ENCODE results near the gene MESD.

MESD gene

DNA sequence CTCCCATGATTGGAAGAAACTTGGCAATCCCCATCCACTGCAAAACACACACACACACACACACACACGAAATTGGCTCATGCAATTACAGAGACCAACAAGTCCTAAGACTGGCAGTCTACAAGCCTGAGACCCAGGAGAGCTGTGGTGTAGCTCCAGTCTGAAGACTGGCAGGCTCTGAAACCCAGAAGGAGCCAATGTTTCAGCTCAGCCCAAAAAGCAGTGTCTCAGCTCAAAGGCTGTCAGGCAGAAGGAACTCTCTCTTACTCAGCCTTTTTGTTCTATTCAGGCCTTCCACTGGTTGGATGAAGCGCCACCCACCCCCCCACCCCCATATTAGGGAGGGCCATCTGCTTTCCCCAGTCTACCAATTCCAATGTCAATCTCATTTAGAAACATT is 32.1 kb downstream of the MESD start:
- no peak for ATAC-seq

DNA sequence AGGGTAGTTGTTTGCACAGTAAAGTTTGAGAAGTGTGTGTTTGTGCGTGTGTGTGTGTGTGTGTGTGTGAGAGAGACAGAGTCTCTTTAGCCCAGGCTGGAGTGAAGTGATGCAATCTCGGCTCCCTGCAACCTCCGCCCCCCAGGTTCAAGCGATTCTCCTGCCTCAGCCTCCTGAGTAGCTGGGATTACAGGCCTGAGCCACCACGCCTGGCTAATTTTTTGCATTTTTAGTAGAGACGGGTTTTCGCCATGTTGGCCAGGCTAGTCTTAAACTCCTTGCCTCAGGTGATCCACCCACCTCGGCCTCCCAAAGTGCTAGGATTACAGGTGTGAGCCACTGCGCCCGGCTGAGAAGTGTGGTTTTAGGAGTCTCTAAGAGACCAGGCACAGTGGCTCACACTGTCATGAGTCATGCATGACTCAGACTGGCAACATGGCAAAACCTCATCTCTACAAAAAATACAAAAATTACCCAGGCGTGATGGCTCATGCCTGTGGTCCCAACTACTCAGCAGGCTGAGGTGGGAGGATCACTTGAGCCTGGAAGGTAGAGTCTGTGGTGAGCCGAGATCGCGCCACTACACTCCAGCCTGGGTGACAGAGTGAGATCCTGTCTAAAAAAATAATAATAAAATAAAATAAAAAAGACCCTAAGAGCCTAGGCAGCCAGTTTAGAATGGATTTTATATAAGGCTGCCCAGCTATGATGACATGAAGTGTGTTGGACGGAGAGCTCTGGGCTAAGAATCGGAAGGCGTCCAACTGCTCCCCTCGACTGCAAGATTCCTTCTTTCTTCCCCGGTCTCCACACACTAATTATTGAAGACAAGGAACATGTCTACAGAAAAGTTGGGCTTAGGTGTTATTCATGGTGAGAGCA is 33.8 kb downstream of the MESD start:
- ATAC-seq: peak; percentile 98 to 99

- ATAC-seq: no peak
These were observed 35.5 kb downstream of the MESD start for GRCh38 chr15:80953953-80954778.

DNA sequence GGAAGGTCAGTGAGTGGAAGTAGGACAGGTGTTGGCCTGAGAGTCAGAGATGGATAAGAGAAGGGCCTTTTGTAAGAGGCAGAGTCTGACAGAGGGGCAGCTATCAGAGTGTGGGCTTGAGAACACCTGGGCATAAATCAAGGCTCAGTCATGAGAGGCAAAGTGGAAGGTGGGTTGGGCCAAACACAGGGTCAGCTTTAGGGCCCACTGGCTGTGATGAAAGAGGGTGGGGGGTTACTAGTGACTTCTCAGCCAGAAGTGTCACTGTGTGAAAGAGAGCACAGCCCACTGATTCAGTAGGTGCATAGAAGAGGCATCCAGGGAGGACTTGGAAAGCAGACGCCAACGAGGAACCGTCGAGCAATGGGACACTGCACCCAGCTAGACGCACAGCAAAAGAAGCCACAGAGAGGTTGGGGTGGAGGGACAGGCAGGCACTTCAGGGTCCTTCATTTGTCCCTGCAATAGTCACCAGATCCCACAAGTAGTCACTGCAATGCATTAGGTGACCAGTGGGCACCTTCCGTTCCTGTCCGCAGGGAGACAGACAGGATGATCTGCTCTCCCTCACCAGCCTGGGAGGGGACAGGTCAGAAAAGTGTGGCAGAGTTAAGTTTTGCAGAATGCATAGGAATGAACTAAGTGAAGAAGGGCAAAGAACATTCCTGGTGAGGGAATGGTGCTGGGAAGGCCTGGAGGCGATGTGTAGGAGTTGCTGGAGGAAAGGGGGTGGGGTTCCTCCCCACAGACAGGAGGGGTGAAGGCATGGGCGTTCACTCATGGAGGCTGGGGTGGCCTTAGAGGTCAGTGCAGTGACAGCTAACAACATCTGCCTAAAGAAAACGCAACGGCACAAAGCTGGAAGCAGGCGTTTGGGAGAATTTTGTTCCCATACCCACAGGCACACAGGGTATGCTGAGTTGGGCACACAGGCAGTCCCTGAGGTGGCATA is 36.3 kb downstream of the MESD start:
- ATAC-seq: no peak

DNA sequence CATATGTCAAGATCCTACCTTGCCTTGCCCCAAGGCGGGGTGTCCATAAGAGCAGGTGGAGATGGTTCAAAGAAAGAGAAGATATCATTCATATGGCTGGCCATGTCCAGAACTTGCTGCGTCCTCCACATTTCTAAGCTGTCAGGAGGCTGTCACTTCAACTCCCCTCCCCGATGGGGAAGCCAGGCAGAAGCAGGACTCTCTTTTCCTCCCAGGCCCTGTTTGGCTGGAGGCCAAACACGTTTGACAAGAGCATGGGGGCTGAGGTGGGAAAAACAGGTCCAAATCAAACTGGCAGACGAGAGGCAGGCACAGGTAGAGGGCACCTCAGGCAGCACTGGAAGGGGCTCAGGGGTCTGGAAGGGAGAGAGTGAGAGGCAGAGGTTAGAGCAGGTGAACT is 37.7 kb downstream of the MESD start:
- no peak for ATAC-seq

DNA sequence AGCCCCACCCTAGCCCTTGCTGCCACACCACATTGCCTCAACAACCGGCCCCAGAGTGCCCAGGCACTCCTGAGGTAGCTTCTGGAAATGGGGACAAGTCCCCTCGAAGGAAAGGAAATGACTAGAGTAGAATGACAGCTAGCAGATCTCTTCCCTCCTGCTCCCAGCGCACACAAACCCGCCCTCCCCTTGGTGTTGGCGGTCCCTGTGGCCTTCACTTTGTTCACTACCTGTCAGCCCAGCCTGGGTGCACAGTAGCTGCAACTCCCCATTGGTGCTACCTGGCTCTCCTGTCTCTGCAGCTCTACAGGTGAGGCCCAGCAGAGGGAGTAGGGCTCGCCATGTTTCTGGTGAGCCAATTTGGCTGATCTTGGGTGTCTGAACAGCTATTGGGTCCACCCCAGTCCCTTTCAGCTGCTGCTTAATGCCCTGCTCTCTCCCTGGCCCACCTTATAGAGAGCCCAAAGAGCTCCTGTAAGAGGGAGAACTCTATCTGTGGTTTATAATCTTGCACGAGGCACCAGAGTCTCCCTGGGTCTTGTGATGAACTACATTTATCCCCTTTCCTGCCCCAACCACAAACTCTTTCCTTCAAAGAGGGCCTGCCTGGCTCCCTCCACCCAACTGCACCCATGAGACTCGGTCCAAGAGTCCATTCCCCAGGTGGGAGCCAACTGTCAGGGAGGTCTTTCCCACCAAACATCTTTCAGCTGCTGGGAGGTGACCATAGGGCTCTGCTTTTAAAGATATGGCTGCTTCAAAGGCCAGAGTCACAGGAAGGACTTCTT is 39.1 kb downstream of the MESD start:
- ATAC-seq: no peak

DNA sequence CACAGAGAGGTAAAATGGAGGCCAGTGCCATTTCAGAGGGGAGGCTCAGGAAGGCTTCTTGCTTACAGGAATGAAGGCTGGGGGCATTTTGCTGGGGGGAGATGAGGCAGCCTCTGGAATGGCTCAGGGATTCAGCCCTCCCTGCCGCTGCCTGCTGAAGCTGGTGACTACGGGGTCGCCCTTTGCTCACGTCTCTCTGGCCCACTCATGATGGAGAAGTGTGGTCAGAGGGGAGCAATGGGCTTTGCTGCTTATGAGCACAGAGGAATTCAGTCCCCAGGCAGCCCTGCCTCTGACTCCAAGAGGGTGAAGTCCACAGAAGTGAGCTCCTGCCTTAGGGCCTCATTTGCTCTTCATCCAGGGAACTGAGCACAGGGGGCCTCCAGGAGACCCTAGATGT is 39.9 kb downstream of the MESD start:
- ATAC-seq: no peak

DNA sequence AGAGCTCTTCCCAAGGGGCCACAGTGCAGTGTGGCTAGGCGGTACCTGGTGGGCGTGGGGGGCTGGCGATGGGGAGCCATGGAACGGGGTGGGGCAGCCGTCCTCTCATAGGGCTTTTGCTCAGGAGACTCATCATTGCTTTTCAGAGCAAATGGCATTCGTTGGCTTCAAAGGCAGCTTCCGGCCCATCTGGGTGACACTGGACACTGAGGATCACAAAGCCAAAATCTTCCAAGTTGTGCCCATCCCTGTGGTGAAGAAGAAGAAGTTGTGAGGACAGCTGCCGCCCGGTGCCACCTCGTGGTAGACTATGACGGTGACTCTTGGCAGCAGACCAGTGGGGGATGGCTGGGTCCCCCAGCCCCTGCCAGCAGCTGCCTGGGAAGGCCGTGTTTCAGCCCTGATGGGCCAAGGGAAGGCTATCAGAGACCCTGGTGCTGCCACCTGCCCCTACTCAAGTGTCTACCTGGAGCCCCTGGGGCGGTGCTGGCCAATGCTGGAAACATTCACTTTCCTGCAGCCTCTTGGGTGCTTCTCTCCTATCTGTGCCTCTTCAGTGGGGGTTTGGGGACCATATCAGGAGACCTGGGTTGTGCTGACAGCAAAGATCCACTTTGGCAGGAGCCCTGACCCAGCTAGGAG is 40.8 kb downstream of the MESD start:
- ATAC-seq: no peak

GRCh38 chr15:80946576-80946975 is 43.0 kb downstream of the MESD start:
- ATAC-seq: no peak

- no peak for ATAC-seq
These were observed 44.0 kb downstream of the MESD start for GRCh38 chr15:80945605-80946004.

DNA sequence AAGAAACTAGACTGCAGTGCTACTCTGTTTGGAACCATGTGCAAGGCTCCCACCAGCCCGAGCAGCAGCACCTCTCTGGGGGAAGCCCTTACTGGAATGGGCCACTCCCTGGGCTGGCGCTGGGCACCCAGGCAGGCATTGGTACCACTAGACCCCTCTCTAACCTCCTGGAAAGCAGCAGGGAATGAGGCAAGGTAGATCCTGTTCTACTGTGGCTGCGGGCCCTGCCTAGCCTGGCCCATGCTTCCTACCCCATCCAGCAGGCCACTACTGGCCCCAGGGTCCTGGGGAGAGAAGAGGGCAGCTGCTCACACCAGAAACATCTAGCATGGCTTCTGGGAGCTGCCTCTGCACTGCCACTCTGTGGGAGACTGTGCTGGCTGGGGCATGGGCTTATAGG is 44.8 kb downstream of the MESD start:
- ATAC-seq: no peak

GRCh38 chr15:80942746-80943565 is 46.7 kb downstream of the MESD start:
- no peak for ATAC-seq

GRCh38 chr15:80942266-80942665 is 47.4 kb downstream of the MESD start:
- no peak for ATAC-seq

DNA sequence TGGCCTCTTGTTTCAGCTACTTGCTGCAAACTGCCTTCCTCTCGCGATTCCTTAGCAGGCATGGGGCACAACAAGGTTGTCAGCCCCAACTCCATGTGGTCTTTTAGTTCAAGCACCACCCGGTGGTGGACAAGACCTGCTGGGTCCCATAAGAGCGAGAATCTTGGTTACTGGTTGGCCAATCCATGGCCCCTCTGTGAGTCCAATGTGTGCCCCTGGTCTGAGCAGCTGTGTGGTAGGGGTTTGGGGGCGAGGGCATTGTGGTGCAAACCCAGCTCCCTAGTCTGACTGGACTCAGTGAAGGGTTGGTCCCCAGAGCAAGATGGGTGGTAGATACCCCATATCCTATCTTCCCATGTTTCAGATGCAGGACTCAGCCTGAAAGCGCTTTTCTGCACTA is 48.8 kb downstream of the MESD start:
- ATAC-seq: no peak

DNA sequence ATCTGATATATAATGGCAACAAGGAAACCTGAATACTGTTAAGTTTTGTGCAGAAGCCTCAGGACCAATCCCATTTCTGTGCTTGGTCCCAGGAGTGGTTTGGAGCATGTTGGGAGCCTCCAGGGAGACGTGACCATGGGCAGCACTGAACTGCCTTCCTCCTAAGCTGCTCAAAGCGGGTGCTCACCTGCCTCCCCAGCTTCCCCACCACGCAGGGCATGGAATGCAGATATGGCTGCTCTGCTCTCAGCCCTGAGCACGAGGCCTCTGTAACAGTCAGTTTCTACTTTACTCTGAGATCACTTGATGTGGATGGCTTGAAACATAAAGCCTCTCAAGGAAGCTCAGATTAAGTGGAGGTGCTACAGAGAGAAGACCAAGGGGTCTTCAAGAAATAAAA is 49.3 kb downstream of the MESD start:
- no peak for ATAC-seq

DNA sequence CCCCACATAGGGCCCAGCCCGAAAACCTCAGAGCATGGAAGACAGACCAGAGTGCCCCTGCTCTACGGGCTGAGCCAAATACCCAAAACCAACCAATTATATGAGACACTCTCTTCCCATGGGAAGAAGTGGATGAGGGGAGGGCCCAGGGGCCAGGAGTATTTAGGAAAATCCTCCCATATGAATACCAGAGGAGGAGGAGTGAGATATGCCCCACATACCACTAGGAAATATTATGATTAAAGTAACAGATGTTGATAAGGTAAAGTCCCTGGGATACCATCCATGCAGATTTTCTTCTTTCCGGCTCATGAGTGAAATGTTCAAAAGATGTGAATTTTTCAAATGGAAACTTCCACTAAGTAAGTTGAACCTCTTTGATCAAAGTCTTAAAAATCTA is 50.4 kb downstream of the MESD start:
- ATAC-seq: no peak

DNA sequence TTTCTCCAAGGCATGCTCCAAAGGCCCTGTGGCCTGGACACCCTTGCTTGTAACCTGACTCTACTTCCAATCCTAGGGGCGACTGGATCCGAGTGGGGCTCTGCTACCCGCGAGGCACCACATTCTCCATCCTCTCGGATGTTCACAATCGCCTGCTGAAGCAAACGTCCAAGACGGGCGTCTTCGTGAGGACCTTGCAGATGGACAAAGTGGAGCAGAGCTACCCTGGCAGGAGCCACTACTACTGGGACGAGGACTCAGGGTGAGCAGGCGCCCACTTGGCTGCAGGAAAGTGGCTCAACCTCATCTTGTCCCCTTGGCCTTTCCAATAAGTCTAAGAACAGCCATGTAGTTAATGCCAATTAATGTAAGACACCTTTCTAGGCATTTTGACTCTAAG is 51.9 kb downstream of the MESD start:
- ATAC-seq: no peak

GRCh38 chr15:80936288-80937078 is 53.1 kb downstream of the MESD start:
- ATAC-seq: no peak

GRCh38 chr15:80934761-80935221 is 54.8 kb downstream of the MESD start:
- ATAC-seq: no peak

DNA sequence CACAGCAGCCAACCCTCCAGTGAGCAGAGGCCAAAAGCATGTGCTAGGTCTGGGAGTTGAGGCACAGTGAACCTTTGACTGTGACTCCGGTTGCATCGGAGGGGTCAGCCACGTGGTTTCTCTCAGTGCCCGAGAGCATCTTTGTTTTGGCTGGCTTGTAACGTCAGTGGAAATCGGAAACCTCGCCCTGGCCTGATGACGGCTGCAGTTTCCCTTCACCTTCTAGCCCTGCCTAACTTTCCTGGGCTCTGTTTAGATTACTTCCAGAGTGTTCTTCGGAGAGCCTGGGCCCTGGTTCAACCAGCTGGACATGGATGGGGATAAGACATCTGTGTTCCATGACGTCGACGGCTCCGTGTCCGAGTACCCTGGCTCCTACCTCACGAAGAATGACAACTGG is 56.6 kb downstream of the MESD start:
- ATAC-seq: no peak
